SU-DHL-6 (cell line): ENCODE results near the gene BMP6.

ENCODE experiments used
- EZH2phosphoT487 ChIP-seq: fragments of 200-600 bp; sonication (generic), shearing (Covaris generic); conservative IDR thresholded peaks from 2 replicates; pipeline ENCODE4 v1.6.1; 2018; ENCODE audit warnings: mild to moderate bottlenecking, antibody characterized with exemption, low read length, moderate library complexity, mixed read lengths
- TF ChIP-seq, protein P1 (sequence below): fragments of 200-600 bp; sonication (generic); IDR thresholded peaks from one replicate; pipeline ENCODE4 v1.5.1; 2017; ENCODE audit warnings: antibody characterized with exemption, mild to moderate bottlenecking, low read length, moderate library complexity; ENCODE audit not compliant: insufficient read depth, poor library complexity, severe bottlenecking

DNA sequence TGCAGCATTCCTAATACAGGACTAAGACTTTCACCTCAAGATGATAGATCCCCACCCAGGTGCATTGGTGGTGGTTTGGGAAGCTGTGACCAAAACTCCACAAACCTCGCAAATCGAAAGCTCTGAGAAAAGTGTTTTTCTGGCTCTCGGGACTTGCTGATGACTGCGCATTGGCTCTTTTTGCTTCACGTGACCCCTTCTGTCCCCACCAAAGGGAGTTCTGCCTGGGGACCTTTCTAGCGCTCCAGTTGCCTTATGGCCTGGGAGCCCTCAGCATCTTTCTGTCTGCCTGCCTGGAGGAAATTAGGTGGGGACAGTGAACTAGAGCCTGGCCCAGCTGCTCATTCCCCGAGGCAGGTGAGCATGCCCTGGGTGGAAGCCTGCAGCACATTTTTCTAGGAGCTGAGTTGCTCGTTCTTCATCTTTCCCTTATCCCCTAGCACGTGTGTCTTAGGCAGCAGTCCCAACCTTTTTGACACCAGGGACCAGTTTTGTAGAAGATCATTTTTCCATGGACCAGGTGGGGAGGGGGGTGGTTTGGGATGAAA, 94.5 kb downstream of the BMP6 start:
- TF ChIP-seq, protein P1, sequence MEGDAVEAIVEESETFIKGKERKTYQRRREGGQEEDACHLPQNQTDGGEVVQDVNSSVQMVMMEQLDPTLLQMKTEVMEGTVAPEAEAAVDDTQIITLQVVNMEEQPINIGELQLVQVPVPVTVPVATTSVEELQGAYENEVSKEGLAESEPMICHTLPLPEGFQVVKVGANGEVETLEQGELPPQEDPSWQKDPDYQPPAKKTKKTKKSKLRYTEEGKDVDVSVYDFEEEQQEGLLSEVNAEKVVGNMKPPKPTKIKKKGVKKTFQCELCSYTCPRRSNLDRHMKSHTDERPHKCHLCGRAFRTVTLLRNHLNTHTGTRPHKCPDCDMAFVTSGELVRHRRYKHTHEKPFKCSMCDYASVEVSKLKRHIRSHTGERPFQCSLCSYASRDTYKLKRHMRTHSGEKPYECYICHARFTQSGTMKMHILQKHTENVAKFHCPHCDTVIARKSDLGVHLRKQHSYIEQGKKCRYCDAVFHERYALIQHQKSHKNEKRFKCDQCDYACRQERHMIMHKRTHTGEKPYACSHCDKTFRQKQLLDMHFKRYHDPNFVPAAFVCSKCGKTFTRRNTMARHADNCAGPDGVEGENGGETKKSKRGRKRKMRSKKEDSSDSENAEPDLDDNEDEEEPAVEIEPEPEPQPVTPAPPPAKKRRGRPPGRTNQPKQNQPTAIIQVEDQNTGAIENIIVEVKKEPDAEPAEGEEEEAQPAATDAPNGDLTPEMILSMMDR = no peak
- no peak for TF ChIP-seq EZH2phosphoT487
